GM23248 (cell line): Measurements from ENCODE around the gene MAGEB2.

Experiments
- EZH2 ChIP-seq: fragments of 200-600 bp; sonication (generic); IDR thresholded peaks from 2 replicates; pipeline ENCODE4 v1.6.1; 2018; ENCODE audit warnings: antibody characterized with exemption, mild to moderate bottlenecking; ENCODE audit not compliant: insufficient read depth, poor library complexity, severe bottlenecking
- EZH2phosphoT487 ChIP-seq: fragments of 200-600 bp; sonication (generic); IDR thresholded peaks from 2 replicates; pipeline ENCODE4 v1.6.1; 2018; ENCODE audit warnings: antibody characterized with exemption, moderate library complexity, mild to moderate bottlenecking, low read depth; ENCODE audit not compliant: insufficient read depth

- TF ChIP-seq EZH2 (no peak), EZH2phosphoT487 (no peak)
Observed at GRCh38 chrX:30262763-30263162, 47.4 kb downstream of the MAGEB2 start.
